Measurements from ENCODE around the gene TCIRG1. TPM values are rescaled to one million over a fixed set of nuclear protein-coding genes. Genes with fewer than 3 reads are reported as not detected.
A peak's percentile ranks its signal among the peaks of the same experiment; 100 is the strongest.

The TCIRG1 gene
- total RNA-seq, 6 donors from 2014 or later, result 141 to 919 (median 287) TPM

- Histone ChIP-seq H3K27me3 (no peaks in the 10 kb centered on the region), H3K4me1 (peaks cover 37 to 75% (median 50%) of the 10 kb centered on the region in 4 donors), H3K9me3 (no peaks in the 10 kb centered on the region), H3K36me3 (peaks cover 3 to 37% (median 18%) of the 10 kb centered on the region in 4 donors), H3K27ac (peak overlapping the region; percentile 86 to 98 (median 96)), H3K4me3 (peak overlapping the region; percentile 67 to 84 (median 78))
- 40% methylated on average over 13 of the region's 13 CpGs; no CpG with 5 or more reads in 1 of the 2 donors for WGBS, 2 donors
- DNase-seq (peak in 1 of 2 donors; percentile 83), ATAC-seq (ENCODE audit: low FRiP score in 2 of 2) (no peak)
- TF ChIP-seq POLR2AphosphoS5 (IDR thresholded peaks at IDR 0.05) (no peak), POLR2A (IDR thresholded peaks at IDR 0.05) (no peak), EP300 (IDR thresholded peaks at IDR 0.05) (no peak)
- TF ChIP-seq, protein P1, sequence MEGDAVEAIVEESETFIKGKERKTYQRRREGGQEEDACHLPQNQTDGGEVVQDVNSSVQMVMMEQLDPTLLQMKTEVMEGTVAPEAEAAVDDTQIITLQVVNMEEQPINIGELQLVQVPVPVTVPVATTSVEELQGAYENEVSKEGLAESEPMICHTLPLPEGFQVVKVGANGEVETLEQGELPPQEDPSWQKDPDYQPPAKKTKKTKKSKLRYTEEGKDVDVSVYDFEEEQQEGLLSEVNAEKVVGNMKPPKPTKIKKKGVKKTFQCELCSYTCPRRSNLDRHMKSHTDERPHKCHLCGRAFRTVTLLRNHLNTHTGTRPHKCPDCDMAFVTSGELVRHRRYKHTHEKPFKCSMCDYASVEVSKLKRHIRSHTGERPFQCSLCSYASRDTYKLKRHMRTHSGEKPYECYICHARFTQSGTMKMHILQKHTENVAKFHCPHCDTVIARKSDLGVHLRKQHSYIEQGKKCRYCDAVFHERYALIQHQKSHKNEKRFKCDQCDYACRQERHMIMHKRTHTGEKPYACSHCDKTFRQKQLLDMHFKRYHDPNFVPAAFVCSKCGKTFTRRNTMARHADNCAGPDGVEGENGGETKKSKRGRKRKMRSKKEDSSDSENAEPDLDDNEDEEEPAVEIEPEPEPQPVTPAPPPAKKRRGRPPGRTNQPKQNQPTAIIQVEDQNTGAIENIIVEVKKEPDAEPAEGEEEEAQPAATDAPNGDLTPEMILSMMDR (IDR thresholded peaks at IDR 0.05), result no peak
These were observed 553 bp upstream of the TCIRG1 start for GRCh38 chr11:68038226-68038717.

GRCh38 chr11:68039526-68040086 is 781 bp downstream of the TCIRG1 start:
- TF ChIP-seq, protein P1 (IDR thresholded peaks at IDR 0.05), result no peak
- TF ChIP-seq EP300 (IDR thresholded peaks at IDR 0.05), result no peak
- TF ChIP-seq POLR2A (IDR thresholded peaks at IDR 0.05), result no peak
- no peak for TF ChIP-seq POLR2AphosphoS5 (IDR thresholded peaks at IDR 0.05)
- ATAC-seq (ENCODE audit: low FRiP score in 2 of 2) (peak in 1 of 2 donors; percentile 0), DNase-seq (peak; percentile 52 to 54)
- peaks cover 37 to 65% (median 50%) of the 10 kb centered on the region in 4 donors for H3K4me1 ChIP-seq
- no peaks in the 10 kb centered on the region for H3K27me3 ChIP-seq
- peak overlapping the region; percentile 67 to 84 (median 78) for H3K4me3 ChIP-seq
- peaks cover 10 to 37% (median 26%) of the 10 kb centered on the region in 4 donors for H3K36me3 ChIP-seq
- WGBS, 2 donors, result 24 to 27% methylated on average over 5 to 6 of the region's 10 CpGs
- H3K27ac ChIP-seq, result peak overlapping the region; percentile 86 to 98 (median 96)
- no peaks in the 10 kb centered on the region for H3K9me3 ChIP-seq

DNA sequence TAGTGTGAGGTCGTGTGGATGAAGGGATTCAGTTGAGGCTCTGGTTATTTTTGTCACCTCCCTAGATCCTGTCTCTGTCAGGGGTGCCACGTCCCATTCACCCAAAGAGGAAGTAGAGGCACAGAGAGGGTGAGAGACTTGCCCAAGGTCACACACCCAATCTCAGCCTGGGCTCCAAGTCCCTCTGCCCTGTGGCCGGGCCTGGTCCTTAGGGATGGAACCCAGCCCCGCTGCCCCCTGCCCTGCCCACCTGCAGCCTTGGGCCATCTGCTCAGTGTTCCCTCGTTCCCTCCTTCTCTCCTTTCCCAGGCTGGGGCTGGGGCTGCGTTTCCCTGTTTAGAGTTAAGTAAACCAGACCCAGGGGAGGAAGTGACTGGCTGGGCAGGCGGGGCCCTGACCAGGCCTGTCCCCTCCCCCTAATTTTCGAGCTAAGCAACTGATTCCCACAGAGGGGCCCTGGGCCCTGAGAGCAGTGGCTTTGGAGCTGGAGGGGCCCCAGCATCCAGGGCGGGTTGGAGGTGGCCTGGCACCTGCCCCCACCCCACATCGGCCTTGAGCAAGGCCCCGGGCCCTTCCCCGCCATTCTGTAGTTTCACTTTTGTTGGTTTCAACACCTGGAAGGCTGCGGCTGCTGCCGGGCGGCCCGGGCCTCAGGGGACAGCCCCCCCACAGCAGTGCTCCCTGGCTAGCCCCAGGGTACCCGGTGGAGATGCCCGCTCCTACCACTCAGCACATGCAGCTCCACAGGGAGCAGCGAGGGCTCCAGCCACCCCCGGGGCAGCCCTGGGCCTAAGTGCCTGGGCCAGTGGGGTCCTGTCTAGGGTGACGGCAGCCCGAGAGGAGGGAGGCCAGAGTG is 1.5 kb downstream of the TCIRG1 start:
- ATAC-seq (ENCODE audit: low FRiP score in 2 of 2) (peak; percentile 46 to 59), DNase-seq (peak; percentile 89)
- Histone ChIP-seq H3K27me3 (no peaks in the 10 kb centered on the region), H3K4me3 (peak overlapping the region; percentile 67 to 84 (median 78)), H3K36me3 (peaks cover 14 to 44% (median 33%) of the 10 kb centered on the region in 4 donors), H3K9me3 (no peaks in the 10 kb centered on the region), H3K27ac (peak overlapping the region; percentile 86 to 98 (median 96)), H3K4me1 (peaks cover 37 to 65% (median 50%) of the 10 kb centered on the region in 4 donors)
- TF ChIP-seq POLR2A (IDR thresholded peaks at IDR 0.05) (peak in 1 of 4 donors; percentile 60), EP300 (IDR thresholded peaks at IDR 0.05) (no peak), POLR2AphosphoS5 (IDR thresholded peaks at IDR 0.05) (peak; percentile 17 to 62)
- TF ChIP-seq, protein P1 (IDR thresholded peaks at IDR 0.05), result no peak
- WGBS, 2 donors, result 0 to 8% methylated on average over 7 to 22 of the region's 22 CpGs

- H3K9me3 ChIP-seq, result no peaks in the 10 kb centered on the region
- no peaks in the 10 kb centered on the region for H3K27me3 ChIP-seq
- peak overlapping the region; percentile 67 to 84 (median 78) for H3K4me3 ChIP-seq
- TF ChIP-seq POLR2A (IDR thresholded peaks at IDR 0.05) (no peak), POLR2AphosphoS5 (IDR thresholded peaks at IDR 0.05) (no peak), EP300 (IDR thresholded peaks at IDR 0.05) (no peak)
- TF ChIP-seq, protein P1 (IDR thresholded peaks at IDR 0.05), result no peak
- ATAC-seq (ENCODE audit: low FRiP score in 2 of 2), result no peak
- peaks cover 34 to 58% (median 47%) of the 10 kb centered on the region in 4 donors for H3K4me1 ChIP-seq
- H3K27ac ChIP-seq, result peak overlapping the region; percentile 86 to 98 (median 96)
- WGBS, 2 donors, result 84 to 98% methylated on average over 8 to 21 of the region's 23 CpGs
- H3K36me3 ChIP-seq, result peaks cover 14 to 51% (median 39%) of the 10 kb centered on the region in 4 donors
- DNase-seq, result peak in 1 of 2 donors; percentile 66
These were observed 2.2 kb downstream of the TCIRG1 start for GRCh38 chr11:68040957-68041591.

Measured in upper lobe of left lung (tissue), 6 donors.